HG03196 (cell line): ENCODE data around the gene EEF1AKMT3.
"Not testable (repeated sequence)": the region's sequence is repeated elsewhere in the genome, so short reads cannot be mapped to it uniquely, and the experiment has no call there.

Experiments
- ATAC-seq: cut with Tn5 transposase; IDR thresholded peaks from one replicate; pipeline ENCODE4 v1.9.1; 2021; ENCODE audit not compliant: unreplicated experiment

Gene EEF1AKMT3

GRCh38 chr12:57764662-57765002 is 7.8 kb upstream of the EEF1AKMT3 start:
- ATAC-seq, result no peak

GRCh38 chr12:57765003-57765697 is 7.3 kb upstream of the EEF1AKMT3 start:
- peak; percentile 54 for ATAC-seq

GRCh38 chr12:57765698-57766463 is 6.5 kb upstream of the EEF1AKMT3 start:
- ATAC-seq, result no peak

- no peak for ATAC-seq
These were observed 5.7 kb upstream of the EEF1AKMT3 start, which contains the start of gene CYP27B1 for GRCh38 chr12:57766464-57767304. Gene CYP27B1, minus strand, starts transcription at chr12:57767078. Its CDS starts 37 bp downstream, at chr12:57767041.

GRCh38 chr12:57767305-57767698 is 5.1 kb upstream of the EEF1AKMT3 start:
- ATAC-seq, result no peak

- ATAC-seq, result no peak
These were observed 4.5 kb upstream of the EEF1AKMT3 start for GRCh38 chr12:57767876-57768275.

GRCh38 chr12:57769594-57769993 is 2.8 kb upstream of the EEF1AKMT3 start:
- no peak for ATAC-seq

- ATAC-seq, result no peak
These were observed 1.7 kb upstream of the EEF1AKMT3 start for GRCh38 chr12:57770734-57771133.

GRCh38 chr12:57771236-57771872 is 1.1 kb upstream of the EEF1AKMT3 start:
- peak; percentile 56 for ATAC-seq

GRCh38 chr12:57771873-57772428 is 463 bp upstream of the EEF1AKMT3 start, which contains the start of gene METTL1:
Gene METTL1, minus strand, starts transcription at chr12:57772105. Its CDS starts 22 bp downstream, at chr12:57772083.
- peak; percentile 82 for ATAC-seq

- not testable (repeated sequence) for ATAC-seq
These were observed 2.2 kb downstream of the EEF1AKMT3 start for GRCh38 chr12:57774634-57775033.

- no peak for ATAC-seq
These were observed 2.6 kb downstream of the EEF1AKMT3 start for GRCh38 chr12:57775044-57775443.

GRCh38 chr12:57775563-57776246 is 3.3 kb downstream of the EEF1AKMT3 start:
- ATAC-seq, result no peak

- ATAC-seq, result no peak
These were observed 3.8 kb downstream of the EEF1AKMT3 start for GRCh38 chr12:57776247-57776587.

GRCh38 chr12:57777367-57777766 is 5.0 kb downstream of the EEF1AKMT3 start:
- no peak for ATAC-seq

- ATAC-seq, result no peak
These were observed 5.5 kb downstream of the EEF1AKMT3 start for GRCh38 chr12:57777911-57778310.

- ATAC-seq, result no peak
These were observed 7.3 kb downstream of the EEF1AKMT3 start for GRCh38 chr12:57779736-57780135.

GRCh38 chr12:57780284-57780897 is 8.0 kb downstream of the EEF1AKMT3 start:
- no peak for ATAC-seq

GRCh38 chr12:57781244-57781643 is 8.8 kb downstream of the EEF1AKMT3 start:
- no peak for ATAC-seq

- no peak for ATAC-seq
These were observed 9.4 kb downstream of the EEF1AKMT3 start for GRCh38 chr12:57781801-57782200.
